ENCODE results near the gene SLF2. TPM values are rescaled to one million over a fixed set of nuclear protein-coding genes. Genes with fewer than 3 reads are reported as not detected.

Gene SLF2
- total RNA-seq, 1 experiment from 2014 or later = 13.6 TPM

- Histone ChIP-seq H3K79me2 (ENCODE audit: low read depth) (peaks cover 24% of the 10 kb centered on the region), H3K9me2 (ENCODE audit: insufficient read depth) (no peaks in the 10 kb centered on the region), H3K9me3 (ENCODE audit: insufficient read depth, low read depth) (no peaks in the 10 kb centered on the region), H4K20me1 (ENCODE audit: insufficient read depth) (no peaks in the 10 kb centered on the region), H3K36me3 (ENCODE audit: low read depth) (no peaks in the 10 kb centered on the region), H3K27me3 (ENCODE audit: insufficient read depth, low read depth) (no peaks in the 10 kb centered on the region), H3K4me3 (no peak overlapping the region), H3F3A (ENCODE audit: insufficient read depth, low read depth) (no peaks in the 10 kb centered on the region), H3K27ac (no peak overlapping the region), H3K4me2 (no peak overlapping the region), H2AFZ (no peak overlapping the region), H3K4me1 (replicated peaks; ENCODE audit: insufficient read depth) (peaks cover 4% of the 10 kb centered on the region)
- intact Hi-C loops (cut with micrococcal nuclease; ENCODE audit: unreplicated experiment) = no loop called here
- ChIA-PET POLR2A (ENCODE audit: unreplicated experiment) (no interaction called here), CTCF (interaction anchor here (0.6 kb wide), 1 partner anchor 109 kb away, joined by 3 read pairs; no protein-coding TSS in a partner anchor)
- BruUV-seq (replicated peaks) = no TSS peak
- no peak for DNase-seq
- TF ChIP-seq CTCF (conservative IDR thresholded peaks at IDR 0.05) = no peak
- no peak for TF ChIP-seq EZH2 (IDR thresholded peaks at IDR 0.05; ENCODE audit: low read depth)
These were observed 70.4 kb downstream of the SLF2 start for GRCh38 chr10:100982916-100983830.

- POLR2A ChIA-PET (ENCODE audit: unreplicated experiment) = no interaction called here
- H3K36me3 ChIP-seq (ENCODE audit: low read depth) = no peaks in the 10 kb centered on the region
- CTCF ChIA-PET = interaction anchor here (1.1 kb wide), 1 partner anchor 13 kb away, joined by 4 read pairs; no protein-coding TSS in a partner anchor
- no peak overlapping the region for H3K27ac ChIP-seq
- H2AFZ ChIP-seq = no peak overlapping the region
- intact Hi-C loops (cut with micrococcal nuclease; ENCODE audit: unreplicated experiment) = no loop called here
- H3K79me2 ChIP-seq (ENCODE audit: low read depth) = peaks cover 33% of the 10 kb centered on the region
- H3K4me2 ChIP-seq = no peak overlapping the region
- no peak overlapping the region for H3K4me3 ChIP-seq
- H4K20me1 ChIP-seq (ENCODE audit: insufficient read depth) = no peaks in the 10 kb centered on the region
- no peaks in the 10 kb centered on the region for H3F3A ChIP-seq (ENCODE audit: insufficient read depth, low read depth)
- peaks cover 4% of the 10 kb centered on the region for H3K4me1 ChIP-seq (replicated peaks; ENCODE audit: insufficient read depth)
- no peaks in the 10 kb centered on the region for H3K9me3 ChIP-seq (ENCODE audit: insufficient read depth, low read depth)
- DNase-seq = no peak
- BruUV-seq (replicated peaks) = no TSS peak
- no peaks in the 10 kb centered on the region for H3K9me2 ChIP-seq (ENCODE audit: insufficient read depth)
- H3K27me3 ChIP-seq (ENCODE audit: insufficient read depth, low read depth) = no peaks in the 10 kb centered on the region
- TF ChIP-seq EZH2 (IDR thresholded peaks at IDR 0.05; ENCODE audit: low read depth) (no peak), CTCF (conservative IDR thresholded peaks at IDR 0.05) (no peak)
These were observed 71.3 kb downstream of the SLF2 start for GRCh38 chr10:100983868-100984671.

GRCh38 chr10:100984672-100985177 is 72.0 kb downstream of the SLF2 start:
- H3K36me3 ChIP-seq (ENCODE audit: low read depth) = no peaks in the 10 kb centered on the region
- DNase-seq = no peak
- H3K9me3 ChIP-seq (ENCODE audit: insufficient read depth, low read depth) = no peaks in the 10 kb centered on the region
- H3K4me1 ChIP-seq (replicated peaks; ENCODE audit: insufficient read depth) = peaks cover 4% of the 10 kb centered on the region
- H3K79me2 ChIP-seq (ENCODE audit: low read depth) = peaks cover 39% of the 10 kb centered on the region
- intact Hi-C loops (cut with micrococcal nuclease; ENCODE audit: unreplicated experiment) = no loop called here
- BruUV-seq (replicated peaks) = no TSS peak
- no peaks in the 10 kb centered on the region for H4K20me1 ChIP-seq (ENCODE audit: insufficient read depth)
- no peak overlapping the region for H3K4me2 ChIP-seq
- H3K4me3 ChIP-seq = no peak overlapping the region
- no peak overlapping the region for H3K27ac ChIP-seq
- TF ChIP-seq CTCF (conservative IDR thresholded peaks at IDR 0.05) = no peak
- TF ChIP-seq EZH2 (IDR thresholded peaks at IDR 0.05; ENCODE audit: low read depth) = no peak
- no peaks in the 10 kb centered on the region for H3K27me3 ChIP-seq (ENCODE audit: insufficient read depth, low read depth)
- no peaks in the 10 kb centered on the region for H3F3A ChIP-seq (ENCODE audit: insufficient read depth, low read depth)
- ChIA-PET POLR2A (ENCODE audit: unreplicated experiment) (no interaction called here), CTCF (interaction anchor here (1.1 kb wide), 1 partner anchor 12 kb away, joined by 4 read pairs; no protein-coding TSS in a partner anchor)
- no peaks in the 10 kb centered on the region for H3K9me2 ChIP-seq (ENCODE audit: insufficient read depth)
- H2AFZ ChIP-seq = no peak overlapping the region

All from PC-9 (cell line).